OCI-LY7 (cell line): ENCODE measurements around the gene FAP.
A peak's percentile ranks its signal among the peaks of the same experiment; 100 is the strongest.

Experiments
- CTCF ChIP-seq: fragments of 200-600 bp; sonication (generic); conservative IDR thresholded peaks from 2 replicates; pipeline ENCODE4 v1.5.1; 2014; ENCODE audit warnings: mild to moderate bottlenecking, antibody characterized with exemption, low read length, moderate library complexity, mixed read lengths
- EZH2phosphoT487 ChIP-seq: fragments of 200-600 bp; sonication (generic); IDR thresholded peaks from 2 replicates; pipeline ENCODE4 v1.6.1; 2018; ENCODE audit warnings: low read depth, borderline replicate concordance, mild to moderate bottlenecking, mixed run types, antibody characterized with exemption, low read length, moderate library complexity, mixed read lengths

- TF ChIP-seq CTCF = peak; percentile 96
- TF ChIP-seq EZH2phosphoT487 = no peak
Observed at GRCh38 chr2:162123806-162124758, 119.2 kb downstream of the FAP start.
